GM18508 (cell line): Measurements from ENCODE around the gene PLA2G12A.
"Not testable (repeated sequence)": the region's sequence is repeated elsewhere in the genome, so short reads cannot be mapped to it uniquely, and the experiment has no call there.

Source experiments
- ATAC-seq: cut with Tn5 transposase; IDR thresholded peaks from one replicate; pipeline ENCODE4 v1.9.1; 2021; ENCODE audit warnings: moderate number of reproducible peaks; ENCODE audit not compliant: insufficient read depth, unreplicated experiment

Gene PLA2G12A

GRCh38 chr4:109682875-109683274 is 47.0 kb downstream of the PLA2G12A start:
- no peak for ATAC-seq

GRCh38 chr4:109678925-109679324 is 50.9 kb downstream of the PLA2G12A start:
- ATAC-seq, result not testable (repeated sequence)

GRCh38 chr4:109678472-109678871 is 51.4 kb downstream of the PLA2G12A start:
- not testable (repeated sequence) for ATAC-seq

- no peak for ATAC-seq
Observed at GRCh38 chr4:109676886-109677285, 53.0 kb downstream of the PLA2G12A start.

- ATAC-seq, result no peak
Observed at GRCh38 chr4:109675843-109676242, 54.0 kb downstream of the PLA2G12A start.

- ATAC-seq, result no peak
Observed at GRCh38 chr4:109675181-109675580, 54.7 kb downstream of the PLA2G12A start.

GRCh38 chr4:109673303-109673702 is 56.6 kb downstream of the PLA2G12A start:
- ATAC-seq, result no peak

GRCh38 chr4:109672169-109672930 is 57.5 kb downstream of the PLA2G12A start:
- ATAC-seq, result no peak

GRCh38 chr4:109671350-109671749 is 58.5 kb downstream of the PLA2G12A start:
- ATAC-seq, result no peak

GRCh38 chr4:109665783-109666485 is 63.9 kb downstream of the PLA2G12A start:
- ATAC-seq, result no peak

GRCh38 chr4:109662771-109663170 is 67.1 kb downstream of the PLA2G12A start:
- no peak for ATAC-seq

- no peak for ATAC-seq
Observed at GRCh38 chr4:109662116-109662515, 67.8 kb downstream of the PLA2G12A start.
